IPS-NIHi7 (cell line): ENCODE results near the gene ZNF845.
"Not testable (repeated sequence)": the region's sequence is repeated elsewhere in the genome, so short reads cannot be mapped to it uniquely, and the experiment has no call there.

Experiments used
- DNase-seq: peaks from one replicate; pipeline ENCODE4 v3.0.0; 2012; ENCODE audit warnings: mixed read lengths; ENCODE audit errors: extremely low spot score

The ZNF845 gene

GRCh38 chr19:53333463-53334449 is at the start of gene ZNF845:
Gene ZNF845, plus strand, starts transcription at chr19:53333749. Its CDS starts 7,559 bp downstream, at chr19:53341308.
- DNase-seq = peak; percentile 93

GRCh38 chr19:53285087-53285486 is 48.5 kb upstream of the ZNF845 start:
- no peak for DNase-seq

GRCh38 chr19:53290758-53291549 is 42.6 kb upstream of the ZNF845 start:
- DNase-seq = no peak

- no peak for DNase-seq
Observed at GRCh38 chr19:53294786-53295441, 38.6 kb upstream of the ZNF845 start.

- DNase-seq = not testable (repeated sequence)
Observed at GRCh38 chr19:53301341-53301740, 32.2 kb upstream of the ZNF845 start.

GRCh38 chr19:53308339-53308811 is 25.2 kb upstream of the ZNF845 start:
- peak; percentile 89 for DNase-seq

- DNase-seq = no peak
Observed at GRCh38 chr19:53311044-53311443, 22.5 kb upstream of the ZNF845 start.

GRCh38 chr19:53311897-53312296 is 21.7 kb upstream of the ZNF845 start:
- no peak for DNase-seq

GRCh38 chr19:53328967-53329366 is 4.6 kb upstream of the ZNF845 start:
- DNase-seq = peak; percentile 68

- no peak for DNase-seq
Observed at GRCh38 chr19:53332484-53332883, 1.1 kb upstream of the ZNF845 start.

GRCh38 chr19:53333066-53333462 is 485 bp upstream of the ZNF845 start:
- DNase-seq = peak; percentile 41

- not testable (repeated sequence) for DNase-seq
Observed at GRCh38 chr19:53344403-53344802, 10.9 kb downstream of the ZNF845 start.

GRCh38 chr19:53355739-53356138 is 22.2 kb downstream of the ZNF845 start:
- DNase-seq = no peak

- peak; percentile 40 for DNase-seq
Observed at GRCh38 chr19:53357821-53358581, 24.5 kb downstream of the ZNF845 start.

- not testable (repeated sequence) for DNase-seq
Observed at GRCh38 chr19:53360056-53360455, 26.5 kb downstream of the ZNF845 start.

GRCh38 chr19:53365134-53365898 is 31.8 kb downstream of the ZNF845 start, which contains the start of gene ZNF525:
Gene ZNF525, plus strand, starts transcription at chr19:53365705. Its CDS starts 6,577 bp downstream, at chr19:53372282.
- DNase-seq = peak; percentile 95

- DNase-seq = peak; percentile 14
Observed at GRCh38 chr19:53365899-53366493, 32.4 kb downstream of the ZNF845 start.

- no peak for DNase-seq
Observed at GRCh38 chr19:53372196-53372595, 38.6 kb downstream of the ZNF845 start.

GRCh38 chr19:53374288-53374687 is 40.7 kb downstream of the ZNF845 start:
- no peak for DNase-seq

GRCh38 chr19:53374743-53375142 is 41.2 kb downstream of the ZNF845 start:
- DNase-seq = no peak
